Spleen (tissue), 11 donors: ENCODE measurements around the gene TBC1D24. TPM values are rescaled to one million over a fixed set of nuclear protein-coding genes. Genes with fewer than 3 reads are reported as not detected.

Experiments
- DNase-seq: peaks from one replicate; pipeline ENCODE4 v3.0.0-alpha.2; 2020
- H3K27ac ChIP-seq, 8 donors: fragments of 200-600 bp; sonication (generic) in 7 of 8; 1 replicate in 4 of 8; 2 replicates in 4 of 8; pipeline versions ENCODE4 v1.5.0 to v1.8.0; 2016 to 2021; ENCODE audit warnings: inconsistent platforms in 4 of 8, mild to moderate bottlenecking in 4 of 8, moderate library complexity in 1 of 8
- H3K27me3 ChIP-seq, 7 donors: fragments of 200-600 bp; sonication (generic) in 6 of 7; replicated peaks in 1 of 7; 1 replicate in 4 of 7; 2 replicates in 3 of 7; pipeline versions ENCODE4 v1.5.0 to v1.8.0; 2016 to 2021; ENCODE audit warnings: inconsistent platforms in 3 of 7, mild to moderate bottlenecking in 1 of 7
- H3K36me3 ChIP-seq, 6 donors: fragments of 200-600 bp; sonication (generic) in 5 of 6; 1 replicate in 4 of 6; 2 replicates in 2 of 6; pipeline versions ENCODE4 v1.5.0 to v1.8.0; 2016 to 2021; ENCODE audit warnings: inconsistent platforms in 2 of 6
- H3K4me1 ChIP-seq, 6 donors: fragments of 200-600 bp; sonication (generic) in 5 of 6; 1 replicate in 3 of 6; 2 replicates in 3 of 6; pipeline versions ENCODE4 v1.5.0 to v1.8.0; 2016 to 2021; ENCODE audit warnings: inconsistent platforms in 3 of 6
- H3K4me3 ChIP-seq, 8 donors: fragments of 200-600 bp; sonication (generic) in 7 of 8; 1 replicate in 4 of 8; 2 replicates in 4 of 8; pipeline versions ENCODE4 v1.5.0 to v1.8.0; 2016 to 2021; ENCODE audit warnings: inconsistent platforms in 4 of 8, mild to moderate bottlenecking in 4 of 8, moderate library complexity in 2 of 8
- H3K9me3 ChIP-seq, 8 donors: fragments of 200-600 bp; sonication (generic) in 7 of 8; 1 replicate in 4 of 8; 2 replicates in 4 of 8; pipeline versions ENCODE4 v1.5.0 to v1.8.0; 2016 to 2021; ENCODE audit warnings: inconsistent platforms in 4 of 8
- CTCF ChIP-seq, 11 experiments: fragments of 200-600 bp in 7 of 11; fragments of 450-650 bp in 4 of 11; sonication (generic) in 4 of 11; IDR thresholded peaks in 8 of 11; conservative IDR thresholded peaks in 3 of 11; 1 replicate in 7 of 11; 2 replicates in 4 of 11; pipeline versions ENCODE4 v1.4.0 to v1.8.0; 2016 to 2021; ENCODE audit warnings: antibody characterized with exemption in 11 of 11, inconsistent platforms in 4 of 11, mild to moderate bottlenecking in 1 of 11
- POLR2A ChIP-seq, 3 donors: fragments of 450-650 bp; IDR thresholded peaks; one replicate each; pipeline ENCODE4 v1.5.1; 2017; ENCODE audit warnings: antibody characterized with exemption in 3 of 3, mild to moderate bottlenecking in 1 of 3
- POLR2AphosphoS5 ChIP-seq, 3 donors: sonication (generic); formaldehyde crosslinking; IDR thresholded peaks; one replicate each; pipeline ENCODE4 v1.5.1; 2017; ENCODE audit warnings: antibody characterized with exemption in 3 of 3
- WGBS, 5 donors: extraction: QIAGEN DNeasy Blood & Tissue Kit in 3 of 5; methylation state at CpG; one replicate each; pipeline versions ENCODE4 v1.1.5 to v1.1.7; 2013 to 2018; 5-methylcytosine and 5-hydroxymethylcytosine counted together
- intact Hi-C: fragments of 100-400 bp; cut with DNase I; formaldehyde crosslinking; loops from one replicate; pipeline ENCODE4 v1.15.0; 2023; ENCODE audit warnings: low total_unique reads
- polyA plus RNA-seq, 3 donors: library from polyadenylated mRNA; stranded (reverse); fragments of 200-250 nt; gene quantifications; one replicate each; pipeline ENCODE4 v1.2.1, GENCODE V29; 2013
- total RNA-seq, 7 donors: library from RNA; depleted of rRNA in 3 of 7; stranded (reverse); fragments of >200 nt in 3 of 7; fragmentation: NEBNext Ultra II Directional in 4 of 7; extraction: Animal tissue kit (Norgen Biotek cat#: 25700) in 4 of 7; gene quantifications; one replicate each; pipeline versions ENCODE4 v1.1.0 to v1.2.1, GENCODE V29; 2016 to 2021
- donor health status: healthy with polysubstance abuse.
- donor health status: DM: no; HTN: no; CAD: no; lungs with moderate emphysema.
- donor health status: DM: no; HTN: no; CAD: no.
- donor health status: Bipolar disorder and iron deficiency.
- donor health status: healthy.
- donor health status: DM: no; HTN: no; CAD: no.
- donor health status: DM: yes; HTN: yes; CAD: no.

The TBC1D24 gene
- total and polyA plus RNA-seq, 10 donors, result 2.2 to 15.3 (median 11.3) TPM

- DNase-seq, result no peak
- WGBS, 5 donors, result 61 to 79% (median 68%) methylated on average over 31 to 32 of the region's 32 CpGs
- Histone ChIP-seq H3K4me1 (peaks cover 7 to 57% (median 25%) of the 10 kb centered on the region in 6 donors), H3K27ac (peak overlapping the region in 7 of 8 donors; percentile 9 to 68 (median 46)), H3K27me3 (no peaks in the 10 kb centered on the region), H3K4me3 (peak overlapping the region in 1 of 8 donors; percentile 8), H3K9me3 (no peaks in the 10 kb centered on the region), H3K36me3 (peaks cover 0 to 19% (median 0%) of the 10 kb centered on the region in 6 donors)
- intact Hi-C loops, result no loop called here
- TF ChIP-seq POLR2AphosphoS5 (IDR thresholded peaks at IDR 0.05) (peak; percentile 11 to 67 (median 44)), CTCF (IDR thresholded peaks at IDR 0.05 in 8 of 11, conservative IDR thresholded peaks at IDR 0.05 in 3 of 11) (no peak)
These were observed 8.0 kb downstream of the TBC1D24 start for GRCh38 chr16:2482708-2483534.

GRCh38 chr16:2483939-2484897, 9.3 kb downstream of the TBC1D24 start:
- no peak overlapping the region for H3K27ac ChIP-seq
- peaks cover 0 to 18% (median 0%) of the 10 kb centered on the region in 6 donors for H3K36me3 ChIP-seq
- no peak for DNase-seq
- whole genome bisulfite sequencing, 5 donors, result 90 to 95% (median 93%) methylated on average over 15 to 16 of the region's 16 CpGs
- no peaks in the 10 kb centered on the region for H3K27me3 ChIP-seq
- H3K4me1 ChIP-seq, result peaks cover 7 to 61% (median 28%) of the 10 kb centered on the region in 6 donors
- no peak overlapping the region for H3K4me3 ChIP-seq
- H3K9me3 ChIP-seq, result no peaks in the 10 kb centered on the region
- intact Hi-C loops, result no loop called here
- TF ChIP-seq POLR2A (IDR thresholded peaks at IDR 0.05) (no peak), POLR2AphosphoS5 (IDR thresholded peaks at IDR 0.05) (no peak), CTCF (IDR thresholded peaks at IDR 0.05 in 8 of 11, conservative IDR thresholded peaks at IDR 0.05 in 3 of 11) (no peak)

GRCh38 chr16:2484898-2485508, 10.1 kb downstream of the TBC1D24 start:
- TF ChIP-seq POLR2A (IDR thresholded peaks at IDR 0.05) (no peak), CTCF (IDR thresholded peaks at IDR 0.05 in 8 of 11, conservative IDR thresholded peaks at IDR 0.05 in 3 of 11) (no peak), POLR2AphosphoS5 (IDR thresholded peaks at IDR 0.05) (no peak)
- intact Hi-C loops, result no loop called here

More at GRCh38 chr16:2484898-2485508, 10.1 kb downstream of the TBC1D24 start:
- no peak overlapping the region for H3K4me3 ChIP-seq
- H3K27ac ChIP-seq, result no peak overlapping the region
- WGBS, 5 donors, result 85 to 90% (median 88%) methylated on average over 13 of the region's 13 CpGs
- peaks cover 0 to 19% (median 0%) of the 10 kb centered on the region in 6 donors for H3K36me3 ChIP-seq
- H3K4me1 ChIP-seq, result peaks cover 7 to 61% (median 28%) of the 10 kb centered on the region in 6 donors
- DNase-seq, result no peak
- H3K9me3 ChIP-seq, result no peaks in the 10 kb centered on the region
- no peaks in the 10 kb centered on the region for H3K27me3 ChIP-seq
